Posterior vena cava (tissue), 2 donors: ENCODE results near the gene TMX1. TPM values are rescaled to one million over a fixed set of nuclear protein-coding genes. Genes with fewer than 3 reads are reported as not detected.
A peak's percentile ranks its signal among the peaks of the same experiment; 100 is the strongest.
"Not testable (repeated sequence)": the region's sequence is repeated elsewhere in the genome, so short reads cannot be mapped to it uniquely, and the experiment has no call there.

Experiments used
- DNase-seq: peaks from one replicate; pipeline ENCODE4 v3.0.0-alpha.2; 2020; ENCODE audit warnings: low spot score
- intact Hi-C, 2 donors: fragments of 100-400 bp; cut with DNase I; formaldehyde crosslinking; loops; one replicate each; pipeline versions ENCODE4 v1.14.1 to v1.14.2; 2022 to 2023
- long read RNA-seq, 2 donors: library from polyadenylated mRNA; unstranded; transcript quantifications; one replicate each; pipeline ENCODE4 v2.0.0, GENCODE V29; 2020 to 2021
- total RNA-seq, 2 donors: library from RNA; stranded (reverse); fragmentation: NEBNext Ultra II Directional; extraction: Animal tissue kit (Norgen Biotek cat#: 25700); gene quantifications; one replicate each; pipeline ENCODE4 v1.2.1, GENCODE V29; 2021
- donor health status: DM: yes; HTN: yes; CAD: no.
- donor health status: DM: yes; HTN: yes; CAD: no.

Gene TMX1, protein sequence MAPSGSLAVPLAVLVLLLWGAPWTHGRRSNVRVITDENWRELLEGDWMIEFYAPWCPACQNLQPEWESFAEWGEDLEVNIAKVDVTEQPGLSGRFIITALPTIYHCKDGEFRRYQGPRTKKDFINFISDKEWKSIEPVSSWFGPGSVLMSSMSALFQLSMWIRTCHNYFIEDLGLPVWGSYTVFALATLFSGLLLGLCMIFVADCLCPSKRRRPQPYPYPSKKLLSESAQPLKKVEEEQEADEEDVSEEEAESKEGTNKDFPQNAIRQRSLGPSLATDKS
- total RNA-seq: 10 to 100 TPM; 22.4 to 26.0 TPM
- long read RNA-seq, donor 1, transcript TMX1-201 (8 exons, 3,995 nt): major isoform, 27 of 29 reads
- long read RNA-seq, donor 1, partial matches to known transcripts: 1 of 29 reads
- long read RNA-seq, donor 1, other reads (novel, unspliced or antisense): 1 of 29 reads
- long read RNA-seq, donor 2, transcript TMX1-201 (8 exons, 3,995 nt): major isoform, 39 of 41 reads
- long read RNA-seq, donor 2, partial matches to known transcripts: 0 of 41 reads
- long read RNA-seq, donor 2, other reads (novel, unspliced or antisense): 2 of 41 reads

DNA sequence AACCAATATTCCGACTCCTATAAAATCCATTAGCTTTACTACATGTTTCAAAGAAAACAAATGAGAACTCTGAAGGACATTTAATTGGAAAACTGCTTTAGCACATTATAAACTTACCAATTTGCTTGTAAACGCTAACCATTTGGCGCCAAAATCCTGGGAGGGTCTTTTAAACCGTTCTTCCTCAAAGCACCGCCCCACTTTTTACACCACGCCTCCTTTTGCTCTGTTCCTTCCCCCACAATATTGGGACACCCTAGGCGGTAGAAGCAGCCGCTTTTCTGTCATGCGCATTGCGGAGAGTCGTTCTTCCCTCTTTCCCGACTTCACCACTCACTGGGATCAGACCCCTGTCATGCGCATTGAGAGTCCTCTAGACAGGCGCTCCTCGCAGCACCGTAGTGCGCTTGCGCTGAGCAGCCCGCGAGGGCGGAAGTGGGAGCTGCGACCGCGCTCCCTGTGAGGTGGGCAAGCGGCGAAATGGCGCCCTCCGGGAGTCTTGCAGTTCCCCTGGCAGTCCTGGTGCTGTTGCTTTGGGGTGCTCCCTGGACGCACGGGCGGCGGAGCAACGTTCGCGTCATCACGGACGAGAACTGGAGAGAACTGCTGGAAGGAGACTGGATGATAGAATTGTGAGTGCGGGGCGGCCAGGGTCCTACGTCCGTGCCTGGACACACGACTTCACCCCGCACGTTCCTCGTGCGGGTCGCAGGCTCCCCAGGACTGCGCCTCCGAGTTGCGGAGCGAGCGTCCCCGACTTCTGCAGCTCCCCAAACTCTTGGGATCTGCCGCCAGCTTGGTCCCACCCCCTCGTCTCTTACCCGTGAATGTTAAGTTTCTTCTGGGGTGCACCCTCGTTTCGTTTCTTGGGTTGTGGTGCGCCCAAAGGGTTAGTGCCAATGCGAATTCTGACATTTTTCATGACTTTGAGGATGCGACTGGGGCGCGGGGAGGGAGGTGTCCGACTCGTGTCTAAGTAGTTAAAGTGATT, at the start of gene TMX1:
Gene TMX1, plus strand, starts transcription at position 435 of the 991 bp plus-strand sequence. Its CDS starts 46 bp downstream, at position 481.
- intact Hi-C loops: loop anchor here in 1 of 2 donors (10.0 kb wide), 1 partner anchor 295 kb away; the partner anchor contains the start of gene PYGL
- peak; percentile 98 for DNase-seq

DNA sequence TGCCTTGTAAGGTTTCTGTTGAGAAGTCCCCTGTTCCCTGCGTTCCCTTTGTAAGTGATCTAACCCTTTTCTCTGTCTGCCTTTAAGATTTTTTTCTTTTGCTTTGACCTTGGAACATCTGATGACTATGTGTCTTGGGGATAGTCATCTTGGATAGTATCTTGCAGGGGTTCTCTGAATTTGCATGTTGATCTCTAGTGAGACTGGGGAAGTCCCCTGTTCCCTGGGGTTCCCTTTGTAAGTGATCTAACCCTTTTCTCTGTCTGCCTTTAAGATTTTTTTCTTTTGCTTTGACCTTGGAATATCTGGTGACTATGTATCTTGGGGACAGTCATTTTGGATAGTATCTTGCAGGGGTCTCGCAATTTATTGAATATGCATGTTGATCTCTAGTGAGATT, 38.2 kb upstream of the TMX1 start:
- intact Hi-C loops: no loop called here
- no peak for DNase-seq

GRCh38 chr14:51202914-51203665, 37.0 kb upstream of the TMX1 start:
- intact Hi-C loops: no loop called here
- no peak for DNase-seq

- no peak for DNase-seq
- intact Hi-C loops: no loop called here
Observed at GRCh38 chr14:51203881-51204280, 36.2 kb upstream of the TMX1 start.

DNA sequence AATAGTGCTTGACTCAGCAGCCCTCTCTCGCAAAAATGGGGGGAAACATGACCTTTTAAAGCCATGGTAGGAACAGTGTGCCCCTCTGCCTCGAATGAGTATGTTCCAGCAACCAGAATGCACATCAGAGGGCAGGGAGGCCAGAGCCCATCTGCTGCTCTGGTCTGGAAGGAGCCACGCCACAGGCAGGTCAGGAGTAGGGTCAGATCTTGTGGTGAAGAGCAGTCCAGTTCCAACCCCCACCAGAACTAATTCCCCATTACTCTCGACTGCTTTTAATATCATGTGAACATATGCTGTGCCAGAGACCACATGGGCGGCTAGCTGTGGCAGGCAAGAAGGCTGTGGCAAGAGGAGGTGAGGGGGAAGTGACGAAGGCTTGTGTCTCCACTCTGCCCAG, 34.6 kb upstream of the TMX1 start:
- no peak for DNase-seq
- intact Hi-C loops: loop anchor here in 1 of 2 donors (1.0 kb wide), 1 partner anchor 23 kb away; no protein-coding TSS in a partner anchor

- no peak for DNase-seq
- intact Hi-C loops: no loop called here
Observed at GRCh38 chr14:51206462-51206861, 33.6 kb upstream of the TMX1 start.

GRCh38 chr14:51207621-51208020, 32.4 kb upstream of the TMX1 start:
- DNase-seq: no peak
- intact Hi-C loops: no loop called here

- DNase-seq: no peak
- intact Hi-C loops: no loop called here
Observed at GRCh38 chr14:51208982-51209381, 31.1 kb upstream of the TMX1 start.

DNA sequence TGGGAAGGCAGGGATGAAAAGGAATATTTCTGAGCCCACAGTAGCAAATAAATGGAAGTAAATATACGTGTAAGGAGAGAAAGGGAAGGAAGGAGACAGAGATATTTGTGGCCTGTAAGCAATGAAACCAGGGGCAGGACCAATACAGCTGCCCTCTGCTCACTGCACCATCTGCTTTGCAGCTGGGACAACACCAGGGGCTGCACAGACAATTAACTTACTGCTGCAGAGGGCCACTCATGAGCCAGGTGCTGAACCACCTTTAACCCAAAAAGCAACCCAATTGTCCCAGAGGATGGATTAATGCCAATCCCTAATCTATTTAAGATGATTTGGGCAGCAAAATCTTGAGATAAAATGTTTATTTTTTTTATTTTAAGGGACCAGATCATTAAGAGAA, 30.6 kb upstream of the TMX1 start:
- no peak for DNase-seq
- intact Hi-C loops: no loop called here

DNA sequence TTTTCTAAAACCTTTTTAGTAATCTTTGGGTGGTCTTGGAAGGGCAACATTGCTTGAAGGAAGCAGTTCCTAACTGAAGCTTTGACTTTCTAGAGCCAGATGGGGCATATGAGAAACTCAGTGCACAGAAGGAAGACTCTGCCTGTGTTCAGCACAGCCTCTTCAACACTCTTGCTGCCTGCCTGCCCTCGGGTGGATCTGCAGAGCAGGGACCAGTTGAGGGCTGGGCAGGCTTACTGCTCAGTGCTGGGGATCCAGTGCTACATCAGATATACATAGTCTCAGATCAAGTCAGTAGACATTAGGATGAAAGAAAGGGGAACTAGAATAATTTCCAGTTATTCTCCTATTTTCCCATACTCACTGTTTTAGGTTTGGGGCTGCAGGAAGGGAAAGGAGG, 29.5 kb upstream of the TMX1 start:
- no peak for DNase-seq
- intact Hi-C loops: no loop called here

DNA sequence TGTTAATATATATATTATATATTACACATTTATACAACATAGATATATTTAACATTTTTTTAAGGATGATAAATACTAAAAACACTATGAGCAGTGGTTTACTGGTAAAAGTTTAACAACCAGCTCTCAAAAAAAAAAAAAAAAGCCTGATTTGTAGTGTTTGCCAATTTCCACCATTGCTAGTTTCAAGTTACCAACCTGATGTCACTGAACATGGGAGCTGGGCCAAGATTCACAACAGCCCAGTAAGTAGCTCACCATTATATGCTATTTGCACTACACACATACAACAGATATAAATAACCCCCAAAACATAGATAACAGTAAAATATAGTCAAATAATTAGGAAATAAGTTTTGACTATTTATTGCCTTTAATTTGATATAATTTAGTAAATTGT, 28.9 kb upstream of the TMX1 start:
- no peak for DNase-seq
- intact Hi-C loops: no loop called here

DNA sequence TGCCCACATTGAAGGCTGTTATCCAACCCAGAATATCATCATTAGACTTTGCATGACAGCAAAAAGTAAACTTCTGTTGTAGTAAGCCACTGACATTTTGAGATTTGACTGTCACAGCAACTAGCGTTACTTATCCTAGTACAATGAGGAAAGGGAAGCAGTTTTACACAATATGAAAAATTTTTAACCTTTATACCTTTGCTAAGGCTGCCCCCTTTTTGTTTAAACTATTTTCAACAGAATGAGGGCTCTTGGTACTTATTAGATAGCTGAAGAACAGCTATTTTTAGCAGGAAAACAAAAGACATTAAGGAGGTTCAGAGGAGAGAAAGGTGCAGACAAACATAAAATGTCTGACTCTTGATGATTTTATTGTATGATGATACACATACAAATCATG, 23.4 kb upstream of the TMX1 start:
- intact Hi-C loops: no loop called here
- DNase-seq: no peak

GRCh38 chr14:51219473-51220448, 20.3 kb upstream of the TMX1 start:
- no peak for DNase-seq
- intact Hi-C loops: no loop called here

- intact Hi-C loops: not testable (repeated sequence)
Observed at GRCh38 chr14:51223463-51223862, 16.6 kb upstream of the TMX1 start.

GRCh38 chr14:51224551-51224950, 15.5 kb upstream of the TMX1 start:
- DNase-seq: no peak
- intact Hi-C loops: no loop called here

More at GRCh38 chr14:51223463-51223862, 16.6 kb upstream of the TMX1 start:
- DNase-seq: not testable (repeated sequence)

GRCh38 chr14:51225751-51226150, 14.3 kb upstream of the TMX1 start:
- intact Hi-C loops: no loop called here
- no peak for DNase-seq

DNA sequence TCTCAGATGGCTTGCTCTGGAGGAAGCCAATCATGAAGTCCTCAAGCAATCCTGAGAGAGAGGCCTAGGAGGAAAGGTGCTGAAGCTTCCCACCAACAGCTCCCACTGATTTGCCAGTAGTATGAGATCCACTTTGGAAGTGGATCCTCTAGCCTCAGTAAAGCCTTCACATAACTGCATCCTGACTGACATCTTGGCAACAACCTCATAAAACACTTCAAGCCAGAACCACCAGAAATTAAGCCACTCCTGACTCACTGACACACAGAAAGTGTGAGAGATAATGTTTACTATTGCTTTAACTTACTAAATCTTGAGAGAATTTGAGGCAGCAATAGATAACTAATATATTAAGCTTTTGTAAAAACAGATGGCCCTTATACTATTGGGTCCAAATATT, 11.7 kb upstream of the TMX1 start:
- intact Hi-C loops: no loop called here
- no peak for DNase-seq

DNA sequence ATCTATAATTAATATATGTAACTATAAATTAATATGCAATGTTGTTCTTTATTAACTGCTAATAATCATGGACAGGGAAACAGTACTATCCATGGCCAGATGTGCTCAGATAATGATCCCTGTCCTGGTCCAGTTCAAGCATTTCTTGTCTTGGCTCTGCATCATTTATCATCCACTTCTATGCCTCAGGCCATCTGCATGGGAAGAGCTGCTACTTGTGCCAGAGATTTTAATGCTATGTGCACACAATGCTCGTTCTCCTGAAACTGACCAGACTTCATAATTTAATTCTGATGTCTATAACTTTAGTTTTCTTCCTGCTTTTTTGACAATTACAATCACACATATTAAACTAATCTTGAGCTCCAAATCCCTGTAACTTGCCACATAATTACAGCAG, 11.2 kb upstream of the TMX1 start:
- intact Hi-C loops: no loop called here

More for the DNA sequence above, 11.2 kb upstream of the TMX1 start:
- DNase-seq: no peak
